Measurements from ENCODE around the gene KCNAB1. TPM values are rescaled to one million over a fixed set of nuclear protein-coding genes. Genes with fewer than 3 reads are reported as not detected.

Gene KCNAB1
- total and polyA plus RNA-seq, 2 of the 8 experiments (the other 6 are each of a cell fraction or from before 2014, with no cell fraction given): 0.51 to 2.3 TPM

DNA sequence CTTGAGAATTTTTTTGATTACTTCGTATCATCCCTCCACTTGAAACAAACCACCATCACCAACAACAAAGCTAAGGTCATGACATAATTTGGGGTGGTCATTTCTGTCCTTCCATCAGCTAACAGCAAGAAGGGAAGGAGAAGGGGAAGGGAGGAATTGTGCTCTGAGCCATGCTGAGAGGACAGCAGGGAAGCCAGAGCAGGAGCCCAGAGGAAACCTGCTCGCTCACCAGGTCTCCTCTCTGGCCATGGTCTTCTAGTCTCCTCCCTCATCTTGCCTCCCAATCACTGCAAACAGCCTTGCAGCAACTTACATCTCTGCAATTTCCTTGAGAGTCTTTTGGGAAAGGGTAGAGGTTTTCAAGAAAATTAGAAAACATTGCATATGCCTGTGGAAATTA lies 237.9 kb downstream of the KCNAB1 start:
- TF ChIP-seq RXRA (IDR thresholded peaks at IDR 0.05; ENCODE audit: insufficient read depth, low read depth, low read length): no peak
- no peak for TF ChIP-seq POU5F1 (IDR thresholded peaks at IDR 0.05; ENCODE audit: low read depth, low read length)
- peak; percentile 97 for TF ChIP-seq TBP (IDR thresholded peaks at IDR 0.05; ENCODE audit: low read depth, low read length)
- TF ChIP-seq, protein P1, sequence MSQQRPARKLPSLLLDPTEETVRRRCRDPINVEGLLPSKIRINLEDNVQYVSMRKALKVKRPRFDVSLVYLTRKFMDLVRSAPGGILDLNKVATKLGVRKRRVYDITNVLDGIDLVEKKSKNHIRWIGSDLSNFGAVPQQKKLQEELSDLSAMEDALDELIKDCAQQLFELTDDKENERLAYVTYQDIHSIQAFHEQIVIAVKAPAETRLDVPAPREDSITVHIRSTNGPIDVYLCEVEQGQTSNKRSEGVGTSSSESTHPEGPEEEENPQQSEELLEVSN (IDR thresholded peaks at IDR 0.05): no peak
- TF ChIP-seq BCL11A (IDR thresholded peaks at IDR 0.05; ENCODE audit: low read depth in 2 of 2, low read length in 2 of 2): no peak
- no peak for TF ChIP-seq YY1 (IDR thresholded peaks at IDR 0.05; ENCODE audit: low read depth, low read length)
- TF ChIP-seq, protein P2, sequence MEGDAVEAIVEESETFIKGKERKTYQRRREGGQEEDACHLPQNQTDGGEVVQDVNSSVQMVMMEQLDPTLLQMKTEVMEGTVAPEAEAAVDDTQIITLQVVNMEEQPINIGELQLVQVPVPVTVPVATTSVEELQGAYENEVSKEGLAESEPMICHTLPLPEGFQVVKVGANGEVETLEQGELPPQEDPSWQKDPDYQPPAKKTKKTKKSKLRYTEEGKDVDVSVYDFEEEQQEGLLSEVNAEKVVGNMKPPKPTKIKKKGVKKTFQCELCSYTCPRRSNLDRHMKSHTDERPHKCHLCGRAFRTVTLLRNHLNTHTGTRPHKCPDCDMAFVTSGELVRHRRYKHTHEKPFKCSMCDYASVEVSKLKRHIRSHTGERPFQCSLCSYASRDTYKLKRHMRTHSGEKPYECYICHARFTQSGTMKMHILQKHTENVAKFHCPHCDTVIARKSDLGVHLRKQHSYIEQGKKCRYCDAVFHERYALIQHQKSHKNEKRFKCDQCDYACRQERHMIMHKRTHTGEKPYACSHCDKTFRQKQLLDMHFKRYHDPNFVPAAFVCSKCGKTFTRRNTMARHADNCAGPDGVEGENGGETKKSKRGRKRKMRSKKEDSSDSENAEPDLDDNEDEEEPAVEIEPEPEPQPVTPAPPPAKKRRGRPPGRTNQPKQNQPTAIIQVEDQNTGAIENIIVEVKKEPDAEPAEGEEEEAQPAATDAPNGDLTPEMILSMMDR (IDR thresholded peaks at IDR 0.05; ENCODE audit: control extremely low read depth in 1 of 3, insufficient read depth in 1 of 3, low read depth in 1 of 3, low read length in 3 of 3): no peak
- no peak for TF ChIP-seq KDM1A (IDR thresholded peaks at IDR 0.05; ENCODE audit: borderline replicate concordance, low read length)
- Histone ChIP-seq H3K4me3 (ENCODE audit: extremely low read depth in 1 of 4, insufficient read depth in 2 of 4, low read depth in 3 of 4, low read length in 4 of 4) (no peak overlapping the region), H3K79me2 (ENCODE audit: control insufficient read depth in 1 of 2, insufficient read depth in 2 of 2, low read length in 2 of 2) (no peaks in the 10 kb centered on the region), H4K20me1 (replicated peaks in 1 of 2; ENCODE audit: control insufficient read depth in 1 of 2, insufficient read depth in 2 of 2, low read length in 2 of 2) (no peaks in the 10 kb centered on the region), H2BK12ac (ENCODE audit: low read depth, low read length) (no peak overlapping the region), H4K91ac (replicated peaks; ENCODE audit: insufficient read length, low read length) (no peak overlapping the region), H2BK5ac (ENCODE audit: low read depth, low read length) (no peak overlapping the region), H2BK20ac (ENCODE audit: low read length) (0 out of 2 replicates have a peak overlapping the region, but pooled peaks have one; percentile 57), H3K9me3 (ENCODE audit: insufficient read depth in 2 of 2, low read depth in 1 of 2, low read length in 1 of 2) (no peaks in the 10 kb centered on the region), H2AK5ac (ENCODE audit: low read depth, low read length) (no peak overlapping the region), H3K4me2 (ENCODE audit: insufficient read depth in 1 of 2, low read depth in 2 of 2, low read length in 2 of 2) (no peak overlapping the region; a peak in 1 of 4 replicates), H2BK15ac (ENCODE audit: low read length) (no peak overlapping the region), H3K23ac (ENCODE audit: insufficient read length) (no peak overlapping the region), H2BK120ac (replicated peaks; ENCODE audit: low read depth, low read length) (no peak overlapping the region), H3K79me1 (ENCODE audit: low read depth, low read length) (no peaks in the 10 kb centered on the region), H3K27me3 (replicated peaks in 1 of 4; ENCODE audit: control insufficient read depth in 3 of 4, extremely low read depth in 1 of 4, insufficient read depth in 3 of 4, low read length in 3 of 4) (no peaks in the 10 kb centered on the region), H3K4me1 (replicated peaks in 1 of 4; ENCODE audit: control insufficient read depth in 3 of 4, insufficient read depth in 4 of 4, low read length in 3 of 4) (peaks cover 0 to 6% (median 0%) of the 10 kb centered on the region in 4 experiments; a peak in 3 of 7 replicates), H3K36me3 (ENCODE audit: control insufficient read depth in 2 of 4, insufficient read depth in 4 of 4, low read length in 3 of 4) (no peaks in the 10 kb centered on the region), H4K5ac (ENCODE audit: insufficient read length, low read depth, low read length) (no peak overlapping the region), H3K27ac (ENCODE audit: low read depth, low read length) (no peak overlapping the region), H2AFZ (ENCODE audit: low read length) (peak overlapping the region; percentile 4; the same call in 1 of the 2 replicates), H3K14ac (ENCODE audit: insufficient read length) (no peak overlapping the region), H3K56ac (replicated peaks; ENCODE audit: insufficient read length, low read depth, low read length) (no peak overlapping the region), H3K18ac (ENCODE audit: extremely low read depth, low read length) (no peak overlapping the region), H3K23me2 (ENCODE audit: low read depth, low read length) (no peaks in the 10 kb centered on the region), H3K9ac (replicated peaks in 1 of 4; ENCODE audit: extremely low read depth in 1 of 4, low read depth in 3 of 4, low read length in 3 of 4) (no peak overlapping the region), H3K4ac (replicated peaks; ENCODE audit: insufficient read length, low read depth, low read length) (no peak overlapping the region), H4K8ac (ENCODE audit: extremely low read depth, insufficient read depth, low read length) (no peak overlapping the region)
- POLR2A ChIA-PET (ENCODE audit: partially characterized antibody): no interaction called here
- CTCF ChIA-PET (ENCODE audit: partially characterized antibody): interaction anchor here (1.3 to 3.5 kb wide), 5 partner anchors 9 to 208 kb away, joined by 3 to 30 read pairs (median 3); no protein-coding TSS in a partner anchor
- 84% methylated on average over 2 of the region's 2 CpGs; no CpG with 5 or more reads in 1 of the 2 experiments for WGBS, 2 experiments (ENCODE audit: extremely low coverage in 1 of 2, insufficient coverage in 1 of 2, insufficient read length in 1 of 2, insufficient replicate concordance in 2 of 2, low coverage in 1 of 2, low lambda C conversion rate in 2 of 2, missing lambda C conversion rate in 1 of 2)
- DNase-seq (ENCODE audit: low read depth in 1 of 2, low spot score in 2 of 2) (no peak), FAIRE-seq (no peak)

All from H1 (cell line).